ENCODE measurements around the gene RBM8A. TPM values are rescaled to one million over a fixed set of nuclear protein-coding genes. Genes with fewer than 3 reads are reported as not detected.

The RBM8A gene
- total RNA-seq, 1 donor from 2014 or later, result 177 TPM

- peaks cover 25% of the 10 kb centered on the region for H3K4me1 Mint-ChIP-seq (ENCODE audit: low read depth, unreplicated experiment)
- FAIRE-seq (no peak), DNase-seq (ENCODE audit: low read depth) (no peak)
- H3K36me3 ChIP-seq (ENCODE audit: insufficient read depth, low read length), result no peaks in the 10 kb centered on the region
- no peak overlapping the region for H3K4me2 ChIP-seq (ENCODE audit: low read length)
- no peaks in the 10 kb centered on the region for H3K9me3 ChIP-seq (ENCODE audit: insufficient read depth, low read depth, low read length)
- H3K9ac ChIP-seq (ENCODE audit: low read length), result no peak overlapping the region
- peak overlapping the region; percentile 15 for H3K4me3 Mint-ChIP-seq (ENCODE audit: unreplicated experiment)
- H3K79me2 ChIP-seq (ENCODE audit: insufficient read depth, low read length), result no peaks in the 10 kb centered on the region
- peaks cover 5% of the 10 kb centered on the region for H3K36me3 Mint-ChIP-seq (ENCODE audit: low read depth, unreplicated experiment)
- H2AFZ ChIP-seq (ENCODE audit: low read depth, low read length), result no peak overlapping the region
- H4K20me1 ChIP-seq (ENCODE audit: insufficient read depth, low read length), result no peaks in the 10 kb centered on the region
- H3K27ac Mint-ChIP-seq (ENCODE audit: unreplicated experiment), result no peak overlapping the region
- H3K9me3 Mint-ChIP-seq (ENCODE audit: unreplicated experiment), result no peaks in the 10 kb centered on the region
- H3K4me3 ChIP-seq (ENCODE audit: insufficient read depth, low read depth, low read length), result no peak overlapping the region
- H3K4me1 ChIP-seq (ENCODE audit: insufficient read depth, low read length), result peaks cover 27% of the 10 kb centered on the region
- TF ChIP-seq CTCF (IDR thresholded peaks at IDR 0.05; ENCODE audit: insufficient read depth, low read depth, low read length) (no peak), EZH2 (IDR thresholded peaks at IDR 0.05; ENCODE audit: insufficient read depth, low read length) (no peak)
- H3K27ac ChIP-seq (ENCODE audit: low read depth, low read length), result no peak overlapping the region
- no peaks in the 10 kb centered on the region for H3K27me3 ChIP-seq (ENCODE audit: insufficient read depth, low read length)
- H3K27me3 Mint-ChIP-seq (ENCODE audit: low read depth, unreplicated experiment), result peaks cover 17% of the 10 kb centered on the region
Measured at GRCh38 chr1:145887631-145888030, 39.7 kb downstream of the RBM8A start.

- peaks cover 20% of the 10 kb centered on the region for H3K27me3 Mint-ChIP-seq (ENCODE audit: low read depth, unreplicated experiment)
Measured at GRCh38 chr1:145886816-145887215, 40.5 kb downstream of the RBM8A start.

More at GRCh38 chr1:145886816-145887215, 40.5 kb downstream of the RBM8A start:
- Histone ChIP-seq H2AFZ (ENCODE audit: low read depth, low read length) (no peak overlapping the region), H3K9me3 (ENCODE audit: insufficient read depth, low read depth, low read length) (no peaks in the 10 kb centered on the region), H4K20me1 (ENCODE audit: insufficient read depth, low read length) (no peaks in the 10 kb centered on the region), H3K36me3 (ENCODE audit: insufficient read depth, low read length) (no peaks in the 10 kb centered on the region), H3K9ac (ENCODE audit: low read length) (no peak overlapping the region), H3K4me2 (ENCODE audit: low read length) (no peak overlapping the region), H3K4me3 (ENCODE audit: insufficient read depth, low read depth, low read length) (no peak overlapping the region), H3K79me2 (ENCODE audit: insufficient read depth, low read length) (no peaks in the 10 kb centered on the region), H3K4me1 (ENCODE audit: insufficient read depth, low read length) (peaks cover 21% of the 10 kb centered on the region), H3K27ac (ENCODE audit: low read depth, low read length) (no peak overlapping the region), H3K27me3 (ENCODE audit: insufficient read depth, low read length) (no peaks in the 10 kb centered on the region)
- Mint-ChIP-seq H3K4me3 (ENCODE audit: unreplicated experiment) (peak overlapping the region; percentile 77), H3K4me1 (ENCODE audit: low read depth, unreplicated experiment) (peaks cover 20% of the 10 kb centered on the region), H3K36me3 (ENCODE audit: low read depth, unreplicated experiment) (peaks cover 3% of the 10 kb centered on the region), H3K27ac (ENCODE audit: unreplicated experiment) (no peak overlapping the region), H3K9me3 (ENCODE audit: unreplicated experiment) (no peaks in the 10 kb centered on the region)
- no peak for TF ChIP-seq CTCF (IDR thresholded peaks at IDR 0.05; ENCODE audit: insufficient read depth, low read depth, low read length)
- TF ChIP-seq EZH2 (IDR thresholded peaks at IDR 0.05; ENCODE audit: insufficient read depth, low read length), result no peak
- DNase-seq (ENCODE audit: low read depth) (no peak), FAIRE-seq (no peak)

All from astrocyte (in vitro differentiated cells and primary cell).